Measurements from ENCODE around the gene RASSF5. TPM values are rescaled to one million over a fixed set of nuclear protein-coding genes. Genes with fewer than 3 reads are reported as not detected.

Gene RASSF5, protein sequence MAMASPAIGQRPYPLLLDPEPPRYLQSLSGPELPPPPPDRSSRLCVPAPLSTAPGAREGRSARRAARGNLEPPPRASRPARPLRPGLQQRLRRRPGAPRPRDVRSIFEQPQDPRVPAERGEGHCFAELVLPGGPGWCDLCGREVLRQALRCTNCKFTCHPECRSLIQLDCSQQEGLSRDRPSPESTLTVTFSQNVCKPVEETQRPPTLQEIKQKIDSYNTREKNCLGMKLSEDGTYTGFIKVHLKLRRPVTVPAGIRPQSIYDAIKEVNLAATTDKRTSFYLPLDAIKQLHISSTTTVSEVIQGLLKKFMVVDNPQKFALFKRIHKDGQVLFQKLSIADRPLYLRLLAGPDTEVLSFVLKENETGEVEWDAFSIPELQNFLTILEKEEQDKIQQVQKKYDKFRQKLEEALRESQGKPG
- 1.0 to 1.4 TPM (median 1.2 TPM) in 5 replicates for total RNA-seq (2022; extraction: Qiagen RNA extraction; ENCODE audit: low read depth)

DNA sequence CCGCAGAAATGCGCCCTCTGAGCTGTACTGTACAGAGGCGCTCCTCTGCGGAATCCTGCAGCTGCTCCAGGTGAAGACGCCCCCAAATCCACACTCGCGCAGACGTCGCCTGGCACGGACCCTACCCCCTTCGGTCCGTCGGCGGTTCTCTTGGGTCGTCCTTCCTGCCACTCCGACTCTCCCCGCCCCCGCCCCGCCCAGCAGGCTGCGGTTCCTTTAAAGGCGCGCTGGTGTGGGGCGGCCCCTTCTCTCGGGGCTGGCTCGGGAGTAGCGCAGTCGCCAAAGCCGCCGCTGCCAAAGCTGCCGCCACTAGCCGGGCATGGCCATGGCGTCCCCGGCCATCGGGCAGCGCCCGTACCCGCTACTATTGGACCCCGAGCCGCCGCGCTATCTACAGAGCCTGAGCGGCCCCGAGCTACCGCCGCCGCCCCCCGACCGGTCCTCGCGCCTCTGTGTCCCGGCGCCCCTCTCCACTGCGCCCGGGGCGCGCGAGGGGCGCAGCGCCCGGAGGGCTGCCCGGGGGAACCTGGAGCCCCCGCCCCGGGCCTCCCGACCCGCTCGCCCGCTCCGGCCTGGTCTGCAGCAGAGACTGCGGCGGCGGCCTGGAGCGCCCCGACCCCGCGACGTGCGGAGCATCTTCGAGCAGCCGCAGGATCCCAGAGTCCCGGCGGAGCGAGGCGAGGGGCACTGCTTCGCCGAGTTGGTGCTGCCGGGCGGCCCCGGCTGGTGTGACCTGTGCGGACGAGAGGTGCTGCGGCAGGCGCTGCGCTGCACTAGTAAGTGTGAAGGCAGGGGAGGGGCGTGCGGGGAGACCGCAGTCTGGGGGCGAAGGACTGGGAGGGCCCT, at the start of gene RASSF5:
Gene RASSF5 (plus strand): TSS at position 248 of the 846 bp plus-strand sequence. CDS start 72 bp downstream, at position 320.

DNA sequence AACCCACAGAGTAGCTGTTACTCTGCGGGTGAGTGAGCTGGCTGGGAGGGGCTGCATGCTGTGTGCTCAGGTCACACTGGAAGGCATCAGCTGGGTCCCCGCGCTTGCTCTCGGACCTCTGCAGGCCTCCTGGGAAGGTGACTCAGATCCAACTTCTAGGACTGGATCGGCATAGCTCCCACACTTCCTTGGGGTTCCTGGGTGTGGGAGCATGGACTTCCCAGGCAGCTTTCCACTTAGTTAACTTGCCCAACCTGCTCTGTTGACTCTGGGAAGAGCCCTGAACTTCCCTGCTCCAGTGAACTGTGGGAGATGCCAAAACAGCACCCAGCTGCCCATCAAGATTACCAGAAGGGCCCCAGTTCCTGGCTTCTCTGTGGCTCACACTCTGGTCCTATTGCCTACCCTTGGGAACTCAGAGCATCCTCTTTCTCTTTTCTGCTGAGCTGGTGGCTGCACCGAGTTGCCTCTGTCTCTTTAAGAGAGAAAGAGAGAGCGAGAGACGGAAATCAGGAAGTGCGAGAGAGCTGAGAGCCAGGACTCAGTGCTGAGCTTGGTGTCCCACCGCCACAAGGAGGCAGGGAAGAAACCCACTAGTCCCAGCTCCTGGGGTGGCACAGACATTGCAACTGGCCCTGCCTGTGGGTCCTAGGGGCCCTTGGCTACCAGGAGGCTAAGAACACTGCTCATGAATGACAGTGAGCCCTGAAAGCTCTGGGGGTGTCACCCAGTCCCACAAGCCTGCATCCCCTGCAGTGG, 37.2 kb upstream of the RASSF5 start, which contains the start of gene IKBKE:
Gene IKBKE (plus strand): TSS at position 544 of the 759 bp plus-strand sequence. CDS start 2,752 bp downstream, outside the sequence.

DNA sequence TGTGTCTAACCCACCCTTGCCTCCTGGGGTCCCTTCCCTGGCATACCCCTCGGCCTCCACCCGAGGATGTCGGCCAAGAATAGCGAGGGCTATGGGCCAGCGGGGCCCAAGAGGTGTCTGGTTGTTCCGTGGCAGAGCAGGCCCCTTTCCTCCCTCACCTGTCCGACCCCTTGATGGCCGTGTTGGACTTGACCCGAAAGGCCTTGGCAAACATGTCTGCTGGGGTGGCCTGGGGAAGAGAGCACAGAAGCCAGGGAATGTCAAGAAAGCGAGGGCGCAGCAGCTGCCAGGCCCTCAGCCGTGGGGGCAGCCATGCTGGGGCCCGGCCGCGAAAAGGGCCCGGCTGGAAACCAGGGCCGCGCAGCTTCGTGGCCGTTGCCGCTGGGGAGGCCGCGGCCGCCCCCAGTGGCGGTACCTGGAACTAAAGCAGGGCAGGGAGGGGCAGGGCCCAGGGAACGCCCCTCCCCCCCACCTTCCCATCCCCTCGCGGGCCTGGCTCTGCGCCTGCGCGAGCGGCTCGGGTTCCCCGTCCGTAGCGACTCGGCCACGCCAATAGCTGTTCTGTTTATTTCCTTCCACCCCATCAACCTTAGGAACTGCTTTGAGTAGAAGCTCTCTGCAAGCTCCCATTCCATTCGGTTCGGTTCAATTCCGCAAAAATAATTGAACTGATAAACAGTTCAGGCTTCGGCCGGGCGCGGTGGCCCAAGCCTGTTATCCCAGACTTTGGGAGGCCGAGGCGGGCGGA, 105.0 kb downstream of the RASSF5 start, which contains the start of gene EIF2D:
Gene EIF2D (minus strand): TSS at position 337 of the 748 bp plus-strand sequence. CDS start 123 bp downstream, at position 214.

DNA sequence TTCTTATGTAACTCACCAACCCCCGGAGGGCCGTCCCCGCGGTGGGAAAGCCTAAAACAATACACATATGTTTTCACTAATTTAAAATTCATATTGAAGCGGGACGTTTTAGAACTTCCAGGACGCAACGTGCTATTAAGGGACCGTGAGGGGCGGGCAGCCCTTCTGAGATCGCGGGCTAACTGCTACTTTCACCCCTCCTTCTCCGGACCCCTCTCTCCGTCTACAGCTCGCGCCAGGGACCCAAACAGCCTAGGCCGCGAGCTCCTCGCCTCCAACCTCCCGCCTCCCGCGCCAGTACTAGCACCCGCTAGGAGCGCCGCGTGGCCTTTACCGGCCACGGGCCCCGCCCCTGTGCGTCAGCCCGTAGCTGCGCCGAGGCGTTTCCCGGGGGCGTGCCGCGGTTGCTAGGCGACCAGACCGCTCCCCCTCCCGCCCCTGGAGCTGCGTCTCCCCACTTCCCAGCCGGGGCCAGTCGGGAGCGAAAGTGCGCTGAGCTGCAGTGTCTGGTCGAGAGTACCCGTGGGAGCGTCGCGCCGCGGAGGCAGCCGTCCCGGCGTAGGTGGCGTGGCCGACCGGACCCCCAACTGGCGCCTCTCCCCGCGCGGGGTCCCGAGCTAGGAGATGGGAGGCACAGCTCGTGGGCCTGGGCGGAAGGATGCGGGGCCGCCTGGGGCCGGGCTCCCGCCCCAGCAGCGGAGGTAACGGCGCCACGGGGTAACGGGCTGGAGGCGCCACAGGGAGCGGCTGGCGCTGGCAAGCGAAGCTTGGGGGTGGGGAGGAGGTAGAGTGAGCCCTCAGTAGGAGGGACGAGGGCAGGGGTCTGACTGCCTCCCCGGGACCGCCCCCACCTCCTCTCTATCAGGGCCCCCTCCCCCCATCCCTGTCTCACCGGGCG, 128.0 kb downstream of the RASSF5 start, which contains the start of gene DYRK3:
Gene DYRK3 (plus strand): TSS at position 457 of the 898 bp plus-strand sequence. CDS start 168 bp downstream, at position 625.

Other genes with a start within 250 kb of the RASSF5 start
- 6.3 to 8.9 TPM (median 7.3 TPM) in 5 replicates for gene IKBKE, start 37.1 kb upstream of the RASSF5 start, total RNA-seq (2022; extraction: Qiagen RNA extraction; ENCODE audit: low read depth)
- 32.7 to 36.2 TPM (median 34.2 TPM) in 5 replicates for gene EIF2D, start 104.9 kb downstream of the RASSF5 start, total RNA-seq (2022; extraction: Qiagen RNA extraction; ENCODE audit: low read depth)
- 8.4 to 11.1 TPM (median 10.6 TPM) in 5 replicates for gene DYRK3, start 128.0 kb downstream of the RASSF5 start, total RNA-seq (2022; extraction: Qiagen RNA extraction; ENCODE audit: low read depth)
- 65.2 to 74.1 TPM (median 69.4 TPM) in 5 replicates for gene MAPKAPK2, start 177.4 kb downstream of the RASSF5 start, total RNA-seq (2022; extraction: Qiagen RNA extraction; ENCODE audit: low read depth)